Mesenchymal stem cell (in vitro differentiated cells and primary cell): ENCODE data around the gene CD6.

Experiments
- DNase-seq: peaks from one replicate; pipeline ENCODE4 v3.0.0-alpha.2; 2013
- H2AFZ ChIP-seq: one replicate; pipeline ENCODE4 v1.6.1; 2013; ENCODE audit warnings: low read depth, mild to moderate bottlenecking, control low read depth, inconsistent platforms, low read length, moderate library complexity
- H2AK5ac ChIP-seq: 2 replicates; pipeline ENCODE4 v1.6.1; 2013; ENCODE audit warnings: low read length, moderate library complexity, mild to moderate bottlenecking, inconsistent platforms; ENCODE audit not compliant: severe bottlenecking
- H2BK120ac ChIP-seq: one replicate; pipeline ENCODE4 v1.6.1; 2013; ENCODE audit warnings: low read depth, mild to moderate bottlenecking, inconsistent platforms, low read length, moderate library complexity
- H2BK12ac ChIP-seq, 2 experiments: one replicate each; pipeline ENCODE4 v1.6.1; 2013; ENCODE audit warnings: inconsistent platforms in 2 of 2, low read length in 2 of 2, mild to moderate bottlenecking in 2 of 2, moderate library complexity in 2 of 2, control low read depth in 1 of 2
- H2BK15ac ChIP-seq: one replicate; pipeline ENCODE4 v1.6.1; 2013; ENCODE audit warnings: mild to moderate bottlenecking, low read depth, inconsistent platforms; ENCODE audit not compliant: poor library complexity, severe bottlenecking
- H2BK5ac ChIP-seq: 2 replicates; pipeline ENCODE4 v1.6.1; 2013; ENCODE audit warnings: low read depth, mild to moderate bottlenecking, low read length, control low read depth, inconsistent platforms; ENCODE audit not compliant: poor library complexity, severe bottlenecking
- H3K14ac ChIP-seq, 2 experiments: one replicate each; pipeline ENCODE4 v1.6.1; 2013; ENCODE audit warnings: inconsistent platforms in 2 of 2, low read length in 2 of 2, control low read depth in 1 of 2, mild to moderate bottlenecking in 1 of 2, moderate library complexity in 1 of 2
- H3K18ac ChIP-seq, 2 experiments: one replicate each; pipeline ENCODE4 v1.6.1; 2013; ENCODE audit warnings: inconsistent platforms in 2 of 2, low read length in 2 of 2, control low read depth in 1 of 2, low read depth in 1 of 2, mild to moderate bottlenecking in 1 of 2
- H3K23ac ChIP-seq, 2 experiments: one replicate each; pipeline ENCODE4 v1.6.1; 2013; ENCODE audit warnings: inconsistent platforms in 2 of 2, low read length in 2 of 2, mild to moderate bottlenecking in 2 of 2, moderate library complexity in 2 of 2, control low read depth in 1 of 2
- H3K27ac ChIP-seq: 2 replicates; pipeline ENCODE4 v1.5.1; 2013; ENCODE audit warnings: mild to moderate bottlenecking, moderate library complexity, low read length, control low read depth, inconsistent platforms; ENCODE audit not compliant: poor library complexity, severe bottlenecking
- H3K27me3 ChIP-seq, 2 experiments: 2 replicates each; pipeline versions ENCODE4 v1.6.1 to v1.7.0; 2013; ENCODE audit warnings: low read length in 2 of 2, mild to moderate bottlenecking in 2 of 2, moderate library complexity in 2 of 2, control low read depth in 1 of 2, inconsistent platforms in 1 of 2; ENCODE audit not compliant: control insufficient read depth in 1 of 2, insufficient read depth in 1 of 2
- H3K36me3 ChIP-seq, 2 experiments: 2 replicates each; pipeline versions ENCODE4 v1.6.1 to v1.7.0; 2013; ENCODE audit warnings: low read length in 2 of 2, control low read depth in 1 of 2, inconsistent platforms in 1 of 2, low read depth in 1 of 2, mild to moderate bottlenecking in 1 of 2; ENCODE audit not compliant: insufficient read depth in 2 of 2, control insufficient read depth in 1 of 2
- H3K4ac ChIP-seq, 2 experiments: one replicate each; pipeline ENCODE4 v1.6.1; 2013; ENCODE audit warnings: inconsistent platforms in 2 of 2, low read length in 2 of 2, mild to moderate bottlenecking in 2 of 2, moderate library complexity in 2 of 2, control low read depth in 1 of 2, low read depth in 1 of 2
- H3K4me1 ChIP-seq: 2 replicates; pipeline ENCODE4 v1.6.1; 2013; ENCODE audit warnings: low read depth, low read length, control low read depth; ENCODE audit not compliant: control insufficient read depth, insufficient read depth
- H3K4me2 ChIP-seq: 2 replicates; pipeline ENCODE4 v1.6.1; 2013; ENCODE audit warnings: low read length, mild to moderate bottlenecking, inconsistent platforms; ENCODE audit not compliant: poor library complexity, severe bottlenecking
- H3K4me3 ChIP-seq, 2 experiments: 2 replicates each; pipeline versions ENCODE4 v1.5.1 to v1.7.0; 2013; ENCODE audit warnings: low read length in 2 of 2, mild to moderate bottlenecking in 2 of 2, control low read depth in 1 of 2, low read depth in 1 of 2; ENCODE audit not compliant: insufficient read depth in 1 of 2
- H3K79me1 ChIP-seq: replicated peaks from 2 replicates; pipeline ENCODE4 v1.6.1; 2013; ENCODE audit warnings: mild to moderate bottlenecking, control low read depth, low read length, inconsistent platforms; ENCODE audit not compliant: poor library complexity, severe bottlenecking
- H3K9ac ChIP-seq: 2 replicates; pipeline ENCODE4 v1.7.0; 2013; ENCODE audit warnings: mild to moderate bottlenecking, low read length, moderate library complexity
- H3K9me3 ChIP-seq: 2 replicates; pipeline ENCODE4 v1.7.0; 2013; ENCODE audit warnings: mild to moderate bottlenecking, low read length; ENCODE audit not compliant: control insufficient read depth
- H4K8ac ChIP-seq: one replicate; pipeline ENCODE4 v1.6.1; 2013; ENCODE audit warnings: inconsistent platforms, mild to moderate bottlenecking, low read length, moderate library complexity
- H4K91ac ChIP-seq: one replicate; pipeline ENCODE4 v1.6.1; 2013; ENCODE audit warnings: mild to moderate bottlenecking, low read length, inconsistent platforms
- WGBS: methylation state at CpG from one replicate; pipeline ENCODE4 v1.1.7; 2013; ENCODE audit warnings: mixed read lengths; 5-methylcytosine and 5-hydroxymethylcytosine counted together

The CD6 gene

DNA sequence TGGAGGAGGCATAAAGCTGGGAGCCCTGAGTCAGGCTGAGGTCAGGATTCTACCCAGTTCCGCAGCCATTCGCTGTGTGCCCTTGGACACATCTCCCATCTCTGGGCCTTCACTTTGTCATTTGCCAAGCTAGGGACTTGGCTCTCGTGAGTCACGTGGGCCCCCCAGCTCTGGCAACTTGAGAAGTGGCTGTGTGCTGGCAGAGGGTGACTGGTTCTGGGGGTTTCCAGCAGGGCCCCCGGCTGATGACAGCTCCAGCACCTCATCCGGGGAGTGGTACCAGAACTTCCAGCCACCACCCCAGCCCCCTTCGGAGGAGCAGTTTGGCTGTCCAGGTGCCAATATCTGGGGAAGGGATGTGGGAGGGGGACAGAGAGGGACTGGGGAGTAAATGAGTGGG is 46.6 kb downstream of the CD6 start:
- Histone ChIP-seq H3K36me3 (no peaks in the 10 kb centered on the region), H3K18ac (no peak overlapping the region), H4K91ac (no peak overlapping the region), H3K79me1 (no peaks in the 10 kb centered on the region), H2BK15ac (no peak overlapping the region), H3K4me2 (no peak overlapping the region), H2BK12ac (no peak overlapping the region), H3K27me3 (peaks cover 26 to 91% of the 10 kb centered on the region in 2 experiments), H3K9ac (no peak overlapping the region), H3K27ac (no peak overlapping the region), H3K4me1 (peaks cover 21% of the 10 kb centered on the region), H3K4ac (no peak overlapping the region), H2BK120ac (no peak overlapping the region), H3K4me3 (no peak overlapping the region), H3K9me3 (no peaks in the 10 kb centered on the region), H2AFZ (no peak overlapping the region), H2BK5ac (no peak overlapping the region), H4K8ac (no peak overlapping the region), H2AK5ac (no peak overlapping the region), H3K14ac (no peak overlapping the region), H3K23ac (no peak overlapping the region)
- DNase-seq = no peak
- WGBS = 84% methylated on average over 7 of the region's 7 CpGs

DNA sequence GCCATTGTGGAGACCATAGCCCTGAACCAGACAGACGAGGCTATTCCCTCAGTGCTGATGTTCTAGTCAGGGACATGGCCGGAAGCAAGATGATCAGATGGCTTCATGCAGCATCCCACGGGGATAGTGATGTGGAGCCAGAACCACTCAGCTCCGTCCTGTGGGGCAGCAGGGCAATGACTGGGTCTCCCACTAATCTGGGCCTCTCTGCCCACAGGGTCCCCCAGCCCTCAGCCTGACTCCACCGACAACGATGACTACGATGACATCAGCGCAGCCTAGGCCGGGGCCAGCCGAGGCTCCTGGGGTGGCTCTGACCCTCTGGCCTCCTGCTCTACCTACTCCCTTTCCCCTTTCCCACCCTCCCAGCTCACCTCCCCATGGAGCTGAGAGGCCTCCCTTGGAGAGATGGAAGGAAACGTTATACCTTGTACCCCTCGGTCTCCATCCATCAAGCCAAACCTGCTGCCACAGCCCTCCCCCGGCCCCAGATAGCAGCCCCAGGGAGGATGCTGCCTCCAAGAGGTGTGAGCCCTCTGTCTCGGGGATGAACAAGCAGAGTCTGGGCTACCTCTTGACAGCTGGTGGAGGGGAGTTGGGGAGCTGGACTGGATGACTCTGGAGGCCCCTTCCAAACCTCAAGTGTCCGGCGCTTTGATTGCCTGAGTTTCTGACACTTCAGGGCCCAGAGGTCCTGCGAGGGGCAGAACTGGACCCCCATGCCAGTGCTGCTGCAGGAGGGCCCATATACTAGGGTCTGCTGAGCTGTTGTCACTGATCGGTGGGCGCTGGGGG is 47.8 kb downstream of the CD6 start:
- Histone ChIP-seq H4K91ac (no peak overlapping the region), H2BK15ac (no peak overlapping the region), H3K4me2 (no peak overlapping the region), H2BK12ac (no peak overlapping the region), H2BK120ac (no peak overlapping the region), H3K14ac (no peak overlapping the region), H3K23ac (no peak overlapping the region), H2AFZ (no peak overlapping the region), H3K79me1 (no peaks in the 10 kb centered on the region), H3K4me3 (no peak overlapping the region), H3K4me1 (peaks cover 15% of the 10 kb centered on the region), H3K18ac (no peak overlapping the region), H2BK5ac (no peak overlapping the region), H3K27me3 (peaks cover 35 to 90% of the 10 kb centered on the region in 2 experiments), H3K4ac (no peak overlapping the region), H3K36me3 (no peaks in the 10 kb centered on the region), H2AK5ac (no peak overlapping the region), H3K9ac (no peak overlapping the region), H3K27ac (no peak overlapping the region), H3K9me3 (no peaks in the 10 kb centered on the region), H4K8ac (no peak overlapping the region)
- no peak for DNase-seq
- WGBS = 78% methylated on average over 19 of the region's 19 CpGs

DNA sequence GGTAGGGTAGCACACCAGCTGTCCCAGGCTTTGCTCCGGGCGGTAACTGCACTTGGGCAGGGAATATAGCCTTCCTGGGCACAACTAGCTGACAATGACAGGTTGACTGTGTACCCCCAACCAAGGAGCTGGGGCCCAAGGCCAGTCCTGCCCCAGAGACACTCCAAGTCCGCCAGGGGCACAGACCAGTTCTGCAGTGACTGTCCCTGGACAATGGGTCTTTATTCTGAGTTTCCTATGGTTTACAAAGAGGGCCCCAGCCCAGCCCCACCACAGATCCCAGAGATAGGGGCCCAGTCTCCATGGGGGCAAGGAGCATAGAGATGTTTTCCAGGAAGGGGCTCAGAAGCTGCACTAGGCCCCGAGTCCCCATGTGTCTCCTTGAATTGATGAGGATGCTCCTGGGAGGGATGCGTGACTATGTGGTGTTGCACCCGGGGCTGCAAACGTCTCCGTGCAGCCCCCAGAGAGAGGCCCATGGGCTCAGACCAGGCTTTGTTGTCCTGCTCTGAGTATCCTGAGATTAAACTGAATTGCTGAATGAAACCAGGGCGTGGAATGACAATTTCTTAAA is 48.4 kb downstream of the CD6 start:
- no peak overlapping the region for H3K27ac ChIP-seq
- H3K14ac ChIP-seq = peak overlapping the region in 1 of 2 experiments; percentile 62
- H3K23ac ChIP-seq = no peak overlapping the region
- no peak overlapping the region for H3K18ac ChIP-seq
- WGBS = 76% methylated on average over 9 of the region's 9 CpGs
- no peaks in the 10 kb centered on the region for H3K79me1 ChIP-seq
- H3K4me2 ChIP-seq = no peak overlapping the region
- H3K27me3 ChIP-seq = peaks cover 38 to 90% of the 10 kb centered on the region in 2 experiments
- no peak overlapping the region for H3K9ac ChIP-seq
- H3K4me3 ChIP-seq = no peak overlapping the region
- H3K36me3 ChIP-seq = no peaks in the 10 kb centered on the region
- no peak overlapping the region for H4K8ac ChIP-seq
- no peak overlapping the region for H2BK5ac ChIP-seq
- no peak overlapping the region for H2BK120ac ChIP-seq
- no peak overlapping the region for H2BK15ac ChIP-seq
- H4K91ac ChIP-seq = no peak overlapping the region
- H3K9me3 ChIP-seq = peaks cover 2% of the 10 kb centered on the region
- no peak for DNase-seq
- no peak overlapping the region for H2BK12ac ChIP-seq
- no peak overlapping the region for H2AFZ ChIP-seq
- H3K4me1 ChIP-seq = peaks cover 15% of the 10 kb centered on the region
- no peak overlapping the region for H3K4ac ChIP-seq
- no peak overlapping the region for H2AK5ac ChIP-seq

DNA sequence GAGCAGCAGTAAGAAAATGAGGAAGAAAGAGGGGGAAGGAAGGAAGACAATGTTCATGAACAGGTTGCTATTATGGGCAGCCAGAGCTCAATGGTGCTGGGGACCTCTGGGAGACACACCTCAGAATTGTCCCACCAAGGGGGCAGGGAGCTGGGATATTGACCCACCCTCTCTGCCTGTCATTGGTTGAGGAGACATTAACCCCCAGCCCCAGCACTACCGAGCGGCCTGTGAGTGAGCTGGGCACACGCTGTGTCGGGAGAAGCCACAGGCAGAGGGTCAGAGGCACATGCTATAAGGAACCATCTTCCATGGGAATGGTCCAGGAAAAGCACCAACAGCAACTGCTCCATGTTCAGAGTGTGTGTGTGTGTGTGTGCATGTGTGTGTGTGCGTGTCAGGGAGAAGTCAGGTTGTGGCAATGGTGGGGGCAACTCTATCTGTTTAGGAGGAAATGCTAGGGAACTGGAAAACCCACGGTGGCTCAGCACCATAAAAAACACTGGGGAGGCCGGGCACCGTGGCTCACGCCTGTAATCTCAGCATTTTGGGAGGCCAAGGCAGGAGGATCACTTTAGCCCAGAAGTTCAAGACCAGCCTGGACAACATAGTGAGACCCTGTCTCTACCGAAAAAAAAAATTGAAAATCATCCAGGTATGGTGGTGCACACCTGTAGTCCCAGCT is 49.2 kb downstream of the CD6 start:
- Histone ChIP-seq H3K18ac (no peak overlapping the region), H2AFZ (no peak overlapping the region), H3K27me3 (peaks cover 45 to 95% of the 10 kb centered on the region in 2 experiments), H3K27ac (no peak overlapping the region), H3K9me3 (peaks cover 3% of the 10 kb centered on the region), H2BK120ac (no peak overlapping the region), H2AK5ac (no peak overlapping the region), H3K4me2 (no peak overlapping the region), H3K4me3 (no peak overlapping the region), H3K36me3 (no peaks in the 10 kb centered on the region), H2BK15ac (no peak overlapping the region), H3K4ac (no peak overlapping the region), H4K91ac (no peak overlapping the region), H2BK12ac (no peak overlapping the region), H4K8ac (no peak overlapping the region), H3K23ac (no peak overlapping the region), H3K9ac (no peak overlapping the region), H2BK5ac (no peak overlapping the region), H3K14ac (no peak overlapping the region), H3K4me1 (peaks cover 12% of the 10 kb centered on the region), H3K79me1 (no peaks in the 10 kb centered on the region)
- no peak for DNase-seq
- WGBS = 86% methylated on average over 10 of the region's 10 CpGs
